ENCODE measurements around the gene PCP2. TPM values are rescaled to one million over a fixed set of nuclear protein-coding genes. Genes with fewer than 3 reads are reported as not detected.

The PCP2 gene
- total RNA-seq, 1 donor from 2014 or later: not detected

DNA sequence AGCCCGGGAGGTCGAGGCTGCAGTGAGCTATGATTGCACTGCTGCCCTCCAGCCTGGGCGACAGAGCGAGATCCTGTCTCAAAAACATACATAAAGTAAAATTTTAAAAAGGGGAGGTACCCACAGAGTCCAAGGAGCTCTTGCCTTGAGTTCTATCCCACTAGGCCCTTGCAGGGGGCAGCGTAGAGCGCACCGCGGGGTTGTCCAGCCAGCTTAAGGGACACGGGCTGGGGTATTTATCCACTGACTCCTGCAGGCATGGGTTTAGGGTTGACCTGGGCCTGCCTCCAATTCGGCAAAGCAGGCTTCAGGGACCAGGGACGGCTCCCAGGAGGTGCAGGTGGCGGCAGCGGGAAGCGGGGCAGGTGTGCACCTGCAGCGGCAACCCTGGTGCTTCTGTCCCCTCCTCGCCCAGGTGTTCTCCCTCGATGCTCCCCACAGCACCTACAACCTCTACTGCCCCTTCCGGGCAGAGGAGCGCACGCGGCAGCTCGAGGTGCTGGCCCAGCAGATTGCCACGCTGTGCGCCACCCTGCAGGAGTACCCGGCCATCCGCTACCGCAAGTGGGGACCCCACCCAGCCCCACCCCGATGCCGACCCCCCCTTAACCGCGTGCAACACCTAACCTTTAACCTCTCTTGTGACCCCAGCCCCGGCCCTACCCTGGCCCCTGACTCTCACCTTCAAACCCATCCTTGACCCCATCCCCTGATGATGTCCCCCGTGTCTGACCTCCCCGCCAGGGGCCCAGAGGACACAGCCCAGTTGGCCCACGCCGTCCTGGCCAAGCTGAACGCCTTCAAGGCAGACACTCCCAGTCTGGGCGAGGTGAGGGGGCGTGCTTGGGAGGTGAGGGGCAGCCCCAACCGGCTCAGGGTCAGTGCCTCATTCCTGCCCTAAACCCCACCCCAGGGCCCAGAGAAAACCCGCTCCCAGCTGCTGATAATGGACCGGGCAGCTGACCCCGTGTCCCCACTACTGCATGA, 8.1 kb upstream of the PCP2 start:
- Mint-ChIP-seq H3K27me3 (ENCODE audit: low read depth) (peaks cover 13% of the 10 kb centered on the region), H3K36me3 (ENCODE audit: low read depth) (no peaks in the 10 kb centered on the region), H3K9me3 (ENCODE audit: low read depth) (no peaks in the 10 kb centered on the region), H3K4me1 (ENCODE audit: low read depth) (no peaks in the 10 kb centered on the region), H3K4me3 (ENCODE audit: unreplicated experiment) (no peak overlapping the region), H3K27ac (ENCODE audit: unreplicated experiment) (no peak overlapping the region)
- TF ChIP-seq, protein P1, sequence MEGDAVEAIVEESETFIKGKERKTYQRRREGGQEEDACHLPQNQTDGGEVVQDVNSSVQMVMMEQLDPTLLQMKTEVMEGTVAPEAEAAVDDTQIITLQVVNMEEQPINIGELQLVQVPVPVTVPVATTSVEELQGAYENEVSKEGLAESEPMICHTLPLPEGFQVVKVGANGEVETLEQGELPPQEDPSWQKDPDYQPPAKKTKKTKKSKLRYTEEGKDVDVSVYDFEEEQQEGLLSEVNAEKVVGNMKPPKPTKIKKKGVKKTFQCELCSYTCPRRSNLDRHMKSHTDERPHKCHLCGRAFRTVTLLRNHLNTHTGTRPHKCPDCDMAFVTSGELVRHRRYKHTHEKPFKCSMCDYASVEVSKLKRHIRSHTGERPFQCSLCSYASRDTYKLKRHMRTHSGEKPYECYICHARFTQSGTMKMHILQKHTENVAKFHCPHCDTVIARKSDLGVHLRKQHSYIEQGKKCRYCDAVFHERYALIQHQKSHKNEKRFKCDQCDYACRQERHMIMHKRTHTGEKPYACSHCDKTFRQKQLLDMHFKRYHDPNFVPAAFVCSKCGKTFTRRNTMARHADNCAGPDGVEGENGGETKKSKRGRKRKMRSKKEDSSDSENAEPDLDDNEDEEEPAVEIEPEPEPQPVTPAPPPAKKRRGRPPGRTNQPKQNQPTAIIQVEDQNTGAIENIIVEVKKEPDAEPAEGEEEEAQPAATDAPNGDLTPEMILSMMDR (IDR thresholded peaks at IDR 0.05): peak; percentile 27
- no peak for DNase-seq (ENCODE audit: low spot score)

DNA sequence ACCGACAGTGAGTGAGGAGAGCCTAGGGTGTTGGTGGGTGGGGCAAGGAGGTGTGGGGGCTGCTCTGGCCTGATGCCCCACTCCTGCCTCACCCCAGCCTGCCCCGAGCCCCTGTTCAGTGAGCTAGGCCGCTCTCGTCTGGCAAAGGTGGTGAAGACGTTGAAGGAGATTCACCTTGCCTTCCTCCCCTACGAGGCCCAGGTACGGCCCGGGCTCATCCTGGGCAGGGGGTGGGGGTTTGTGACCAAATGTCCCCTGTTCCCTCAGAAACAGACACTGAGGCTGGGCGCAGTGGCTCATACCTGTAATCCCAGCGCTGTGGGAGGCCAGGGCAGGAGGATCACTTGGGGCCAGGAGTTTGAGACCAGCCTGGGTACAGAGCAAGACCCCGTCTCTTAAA, 7.3 kb upstream of the PCP2 start:
- H3K9me3 Mint-ChIP-seq (ENCODE audit: low read depth): no peaks in the 10 kb centered on the region

DNA sequence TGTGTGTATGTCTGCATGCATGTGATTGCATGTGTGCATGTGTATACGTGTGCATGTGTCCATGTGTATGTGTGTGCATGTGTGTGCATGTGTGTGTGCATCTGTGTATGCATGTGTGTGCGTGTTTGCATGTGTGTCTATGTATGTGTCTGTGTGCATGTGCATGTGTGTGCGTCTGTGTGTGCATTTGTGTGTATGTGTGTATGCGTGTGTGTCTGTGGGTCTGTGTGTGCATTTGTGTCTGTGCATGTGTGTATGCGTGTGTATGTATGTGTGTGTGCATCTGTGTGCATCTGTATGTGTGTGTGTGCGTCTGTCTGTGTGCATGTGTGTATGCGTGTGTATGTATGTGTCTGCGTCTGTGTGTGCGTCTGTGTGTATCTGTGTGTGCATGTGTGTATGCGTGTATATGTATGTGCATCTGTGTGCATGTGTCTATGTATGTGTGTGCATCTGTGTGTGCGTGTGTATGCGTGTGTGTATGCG, 6.4 kb upstream of the PCP2 start:
- DNase-seq (ENCODE audit: low spot score): no peak
- Mint-ChIP-seq H3K9me3 (ENCODE audit: low read depth) (no peaks in the 10 kb centered on the region), H3K4me3 (ENCODE audit: unreplicated experiment) (no peak overlapping the region), H3K4me1 (ENCODE audit: low read depth) (no peaks in the 10 kb centered on the region), H3K27me3 (ENCODE audit: low read depth) (peaks cover 21% of the 10 kb centered on the region), H3K27ac (ENCODE audit: unreplicated experiment) (no peak overlapping the region), H3K36me3 (ENCODE audit: low read depth) (no peaks in the 10 kb centered on the region)
- TF ChIP-seq, protein P1 (IDR thresholded peaks at IDR 0.05): no peak

More for the DNA sequence above, 7.3 kb upstream of the PCP2 start:
- no peaks in the 10 kb centered on the region for H3K36me3 Mint-ChIP-seq (ENCODE audit: low read depth)
- H3K4me3 Mint-ChIP-seq (ENCODE audit: unreplicated experiment): no peak overlapping the region
- H3K4me1 Mint-ChIP-seq (ENCODE audit: low read depth): no peaks in the 10 kb centered on the region
- no peak for DNase-seq (ENCODE audit: low spot score)
- peaks cover 19% of the 10 kb centered on the region for H3K27me3 Mint-ChIP-seq (ENCODE audit: low read depth)
- no peak overlapping the region for H3K27ac Mint-ChIP-seq (ENCODE audit: unreplicated experiment)
- TF ChIP-seq, protein P1 (IDR thresholded peaks at IDR 0.05): no peak

DNA sequence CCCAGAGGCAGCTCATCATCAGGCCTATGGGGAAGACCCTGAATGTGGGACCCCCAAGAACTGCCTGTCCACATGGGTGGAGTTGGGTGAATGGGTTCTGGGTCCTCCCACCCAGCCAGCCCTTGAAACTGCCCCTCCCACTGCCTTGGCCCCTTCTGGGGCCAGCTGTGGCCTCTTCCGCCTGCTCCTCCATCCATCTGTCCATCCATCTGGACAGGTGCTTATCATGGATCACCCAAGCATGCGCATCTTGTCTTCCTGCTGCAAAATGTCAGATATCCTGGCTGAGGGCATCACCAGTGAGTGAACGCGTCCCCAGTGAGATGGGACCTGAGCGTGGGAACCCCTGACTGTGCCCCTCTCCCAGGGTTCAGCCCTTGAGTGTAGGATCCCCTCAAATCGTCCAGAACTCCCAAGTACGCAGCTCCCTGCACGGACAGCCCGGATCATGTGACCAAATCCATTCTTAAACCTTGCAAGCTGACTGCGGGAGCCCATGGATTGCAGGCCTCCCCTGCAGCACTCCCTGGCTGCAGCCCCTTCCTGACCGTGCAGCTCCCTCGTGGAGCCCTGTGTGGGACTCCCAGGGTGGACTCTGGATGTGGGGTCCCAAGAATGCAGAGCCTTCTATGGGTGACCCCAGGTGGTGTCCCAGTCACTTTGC, 5.4 kb upstream of the PCP2 start:
- no peak for DNase-seq (ENCODE audit: low spot score)

More for the DNA sequence above, 5.4 kb upstream of the PCP2 start:
- Mint-ChIP-seq H3K27ac (ENCODE audit: unreplicated experiment) (no peak overlapping the region), H3K9me3 (ENCODE audit: low read depth) (no peaks in the 10 kb centered on the region), H3K36me3 (ENCODE audit: low read depth) (no peaks in the 10 kb centered on the region), H3K4me1 (ENCODE audit: low read depth) (no peaks in the 10 kb centered on the region), H3K27me3 (ENCODE audit: low read depth) (peaks cover 25% of the 10 kb centered on the region), H3K4me3 (ENCODE audit: unreplicated experiment) (no peak overlapping the region)
- TF ChIP-seq, protein P1 (IDR thresholded peaks at IDR 0.05): no peak
